AG04449 (cell line): ENCODE data around the gene BBS9.

Source experiments
- CTCF ChIA-PET: fragments of 350-600 bp; formaldehyde crosslinking; extraction: SDS; loops from one replicate; lab custom pipeline; 2021; ENCODE audit warnings: antibody characterized with exemption; lab: Yijun Ruan, JAX
- POLR2A ChIA-PET: fragments of 400-600, 350-600 bp; formaldehyde crosslinking; extraction: SDS; loops from one replicate; lab custom pipeline; 2020; ENCODE audit warnings: antibody characterized with exemption, inconsistent platforms; lab: Yijun Ruan, JAX
- DNase-seq: peaks from one replicate; pipeline ENCODE4 v3.0.0-alpha.2; 2010; ENCODE audit warnings: low read depth, low spot score
- H3K4me3 ChIP-seq: 2 replicates; pipeline ENCODE4 v1.5.1; 2011; ENCODE audit warnings: low read depth, mild to moderate bottlenecking, control low read depth, low read length
- TF ChIP-seq, protein P1 (sequence below): IDR thresholded peaks from one replicate; pipeline ENCODE4 v1.5.1; 2011; ENCODE audit warnings: mild to moderate bottlenecking, moderate library complexity, low read length, control low read depth, inconsistent platforms; ENCODE audit not compliant: insufficient read depth; ENCODE audit errors: missing control alignments

BBS9 gene

DNA sequence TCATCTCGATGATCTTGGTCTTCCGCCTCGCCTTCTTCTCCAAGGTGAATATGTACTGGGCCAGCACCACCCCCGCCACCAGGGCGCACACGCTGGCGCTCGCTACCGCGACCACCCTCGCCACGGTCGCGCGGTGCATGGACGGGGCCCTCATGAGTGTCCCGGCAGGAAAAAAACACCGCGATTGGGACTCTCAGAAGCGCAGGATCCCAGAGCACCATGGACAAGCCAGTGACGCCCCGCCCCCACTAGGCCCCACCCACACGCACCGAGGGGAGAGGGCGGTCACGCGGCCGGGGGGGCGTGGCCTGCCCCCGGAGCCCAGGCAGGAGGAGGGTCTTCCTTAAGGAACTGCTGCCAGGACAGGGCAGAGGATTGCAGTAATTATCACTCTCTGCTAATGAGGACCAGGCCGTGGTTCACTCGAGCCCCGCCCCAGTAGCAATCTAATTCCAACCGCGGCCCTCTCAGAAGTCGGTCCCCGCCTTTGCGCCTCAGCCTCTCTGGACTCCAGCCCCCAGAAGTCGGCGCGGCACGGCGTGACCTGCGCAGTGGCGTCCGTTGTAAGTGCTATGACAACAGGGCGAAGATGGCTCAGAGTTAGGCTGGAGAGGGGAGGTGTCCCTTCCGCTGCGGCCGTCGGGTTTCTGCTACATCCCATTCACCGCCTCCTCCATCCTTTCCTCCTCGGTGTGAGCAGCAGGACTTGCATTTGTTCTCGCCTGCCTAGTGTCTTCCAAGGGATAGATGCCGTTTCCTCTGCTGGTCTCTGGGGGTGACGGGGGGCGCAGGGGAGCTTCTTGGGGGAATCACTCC, at the start of gene BBS9:
BBS9 (plus strand) TSS at position 575 of the 816 bp plus-strand sequence. CDS start 16,689 bp downstream, outside the sequence.
- CTCF ChIA-PET = interaction anchor here (1.7 kb wide), 1 partner anchor 19 kb away, joined by 4 read pairs; no protein-coding TSS in a partner anchor
- DNase-seq = peak; percentile 46
- H3K4me3 ChIP-seq = peak within 1 kb of the TSS; percentile 87
- TF ChIP-seq, protein P1, sequence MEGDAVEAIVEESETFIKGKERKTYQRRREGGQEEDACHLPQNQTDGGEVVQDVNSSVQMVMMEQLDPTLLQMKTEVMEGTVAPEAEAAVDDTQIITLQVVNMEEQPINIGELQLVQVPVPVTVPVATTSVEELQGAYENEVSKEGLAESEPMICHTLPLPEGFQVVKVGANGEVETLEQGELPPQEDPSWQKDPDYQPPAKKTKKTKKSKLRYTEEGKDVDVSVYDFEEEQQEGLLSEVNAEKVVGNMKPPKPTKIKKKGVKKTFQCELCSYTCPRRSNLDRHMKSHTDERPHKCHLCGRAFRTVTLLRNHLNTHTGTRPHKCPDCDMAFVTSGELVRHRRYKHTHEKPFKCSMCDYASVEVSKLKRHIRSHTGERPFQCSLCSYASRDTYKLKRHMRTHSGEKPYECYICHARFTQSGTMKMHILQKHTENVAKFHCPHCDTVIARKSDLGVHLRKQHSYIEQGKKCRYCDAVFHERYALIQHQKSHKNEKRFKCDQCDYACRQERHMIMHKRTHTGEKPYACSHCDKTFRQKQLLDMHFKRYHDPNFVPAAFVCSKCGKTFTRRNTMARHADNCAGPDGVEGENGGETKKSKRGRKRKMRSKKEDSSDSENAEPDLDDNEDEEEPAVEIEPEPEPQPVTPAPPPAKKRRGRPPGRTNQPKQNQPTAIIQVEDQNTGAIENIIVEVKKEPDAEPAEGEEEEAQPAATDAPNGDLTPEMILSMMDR = no peak
- POLR2A ChIA-PET = no interaction called here

DNA sequence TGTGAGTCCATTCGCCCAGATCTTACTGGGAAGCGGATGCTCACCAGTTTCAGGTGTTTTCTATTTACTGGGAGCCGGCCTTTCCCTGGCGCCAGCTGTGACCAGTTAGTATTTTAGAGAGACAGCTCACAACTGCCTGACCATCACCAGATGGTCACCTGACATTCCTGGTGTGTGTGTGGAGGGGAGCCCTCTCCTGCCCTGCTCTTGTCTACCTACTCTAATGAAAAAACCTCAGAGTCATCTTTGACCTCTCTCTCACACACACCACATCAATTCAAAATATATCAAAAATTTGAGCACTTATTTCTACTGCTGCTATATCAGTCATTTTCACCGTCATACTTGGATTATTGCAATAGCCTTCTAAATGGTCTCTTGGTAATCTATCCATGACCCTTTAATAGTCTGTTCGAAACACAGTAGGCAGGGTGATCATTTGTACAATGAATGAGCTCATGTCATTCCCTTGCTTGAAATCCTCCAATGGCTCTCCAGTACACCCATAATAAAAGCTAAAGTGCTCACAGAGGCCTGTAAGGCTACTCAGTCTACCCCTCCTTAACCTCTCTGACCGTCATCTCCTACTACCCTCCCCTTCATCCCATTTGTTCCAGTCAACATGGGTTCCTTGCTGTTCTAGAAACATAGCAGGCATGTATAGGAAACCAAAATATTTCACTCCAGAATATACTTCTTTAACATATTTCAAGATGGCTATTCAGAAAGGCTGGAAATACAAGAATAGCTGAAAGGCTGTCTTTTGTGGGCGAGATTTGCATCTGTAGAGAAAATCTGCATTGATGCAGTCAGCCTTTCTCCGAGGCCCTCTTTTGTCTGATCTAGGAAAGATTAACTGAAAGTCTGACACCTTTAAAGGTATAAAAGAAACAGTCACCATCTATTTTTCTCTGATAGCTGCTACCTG, 49.3 kb upstream of the BBS9 start:
- DNase-seq = no peak
- H3K4me3 ChIP-seq = no peak overlapping the region
- CTCF ChIA-PET = interaction anchor here (1.2 kb wide), 1 partner anchor 28 kb away, joined by 4 read pairs; no protein-coding TSS in a partner anchor
- TF ChIP-seq, protein P1 = no peak
- POLR2A ChIA-PET = no interaction called here

DNA sequence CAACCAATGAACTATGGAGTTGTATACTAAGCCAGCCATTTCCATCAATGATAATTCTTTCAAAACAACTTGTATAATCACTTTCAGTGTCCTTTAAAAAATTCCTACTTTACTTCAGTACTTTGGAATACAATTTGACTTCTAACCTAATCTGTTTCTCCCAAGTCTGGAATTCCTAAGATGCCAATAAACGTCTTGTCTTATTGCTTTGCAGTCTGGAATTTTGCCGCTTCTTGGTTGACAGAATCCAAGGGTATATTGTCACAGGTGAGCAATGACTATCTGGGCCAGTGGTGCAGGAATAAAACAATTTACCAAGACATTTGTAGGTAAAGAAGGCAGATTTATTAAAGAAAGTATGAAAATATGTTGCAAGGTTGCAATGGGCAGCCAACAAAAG, 42.0 kb upstream of the BBS9 start:
- DNase-seq = no peak
- ChIA-PET CTCF (no interaction called here), POLR2A (no interaction called here)
- H3K4me3 ChIP-seq = no peak overlapping the region
- TF ChIP-seq, protein P1 = no peak

DNA sequence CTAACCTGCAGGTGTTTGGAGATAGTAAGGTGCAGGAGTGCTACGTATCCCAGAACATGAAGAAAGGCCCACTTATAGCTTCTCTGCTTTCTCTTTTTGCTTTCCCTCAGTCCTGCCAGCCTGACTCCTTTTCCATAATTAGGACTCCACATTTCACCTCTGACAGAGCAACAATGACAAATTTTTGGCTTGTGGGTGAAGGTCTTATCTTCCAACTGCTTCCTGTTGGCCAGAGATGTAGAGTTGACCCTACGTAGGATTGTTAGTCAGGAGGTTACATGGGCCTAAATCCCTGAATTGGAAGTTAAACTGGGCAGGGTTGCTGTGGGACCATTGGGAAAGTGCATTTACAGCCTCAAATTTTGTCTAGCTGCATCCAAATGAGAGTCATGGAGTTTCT, 41.5 kb upstream of the BBS9 start:
- no peak overlapping the region for H3K4me3 ChIP-seq
- no peak for DNase-seq
- POLR2A ChIA-PET = no interaction called here
- TF ChIP-seq, protein P1 = no peak
- CTCF ChIA-PET = interaction anchor here (1.2 kb wide), 1 partner anchor 20 kb away, joined by 7 read pairs; no protein-coding TSS in a partner anchor

DNA sequence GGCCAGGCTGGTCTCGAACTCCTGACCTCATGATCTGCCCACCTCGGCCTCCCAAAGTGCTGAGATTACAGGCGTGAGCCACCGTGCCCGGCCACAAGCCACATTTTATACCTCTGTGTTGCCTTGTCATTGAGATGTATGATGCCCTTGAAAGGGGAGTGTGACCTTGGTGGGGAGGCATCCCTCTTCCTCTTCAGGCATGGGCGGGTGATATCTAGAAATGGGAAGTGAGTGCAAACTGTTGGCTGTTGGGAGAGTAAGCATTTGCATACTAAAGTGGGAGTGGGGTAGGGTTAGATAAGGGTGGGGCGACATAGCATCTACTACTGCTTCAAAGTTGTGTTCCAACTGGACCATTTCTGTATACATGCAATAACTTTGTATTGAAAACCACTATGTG, 40.2 kb upstream of the BBS9 start:
- H3K4me3 ChIP-seq = no peak overlapping the region
- TF ChIP-seq, protein P1 = no peak
- ChIA-PET CTCF (interaction anchor here (2.3 kb wide), 1 partner anchor 243 kb away, joined by 8 read pairs; no protein-coding TSS in a partner anchor), POLR2A (no interaction called here)
- no peak for DNase-seq
